ENCODE data around the gene ZBTB22.

DNA sequence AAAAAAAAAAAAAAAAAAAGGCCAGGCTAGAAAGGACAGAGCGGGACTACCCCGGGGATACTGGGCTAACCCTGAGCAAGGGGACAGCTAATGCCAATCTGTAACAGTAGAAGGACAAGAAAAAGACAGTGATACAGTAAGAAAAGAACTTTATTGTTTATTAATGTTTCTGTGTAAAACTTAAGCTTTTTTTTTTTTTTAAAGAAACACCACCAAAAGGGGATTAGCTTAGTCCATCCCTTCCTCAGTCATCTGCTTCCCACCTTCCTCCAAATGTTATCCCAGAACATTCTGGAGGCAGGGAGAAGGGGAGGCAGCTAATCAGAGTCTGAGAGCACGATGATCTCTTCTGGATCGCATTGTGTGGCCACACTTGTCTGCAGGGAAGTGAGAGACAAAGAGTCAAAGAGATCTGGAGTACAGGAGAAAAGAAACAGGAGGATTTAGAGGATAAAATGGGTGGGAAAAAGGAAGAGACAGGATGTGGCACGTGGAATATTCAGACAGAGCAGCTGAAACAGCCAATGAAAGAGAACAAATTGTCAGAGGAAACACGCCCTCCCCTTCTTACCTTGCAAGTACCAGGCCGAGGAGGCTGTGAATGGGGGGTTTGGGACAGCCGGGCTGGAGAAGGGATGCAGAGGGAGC, 1.0 kb upstream of the ZBTB22 start:
- TF ChIP-seq GATA2 (IDR thresholded peaks at IDR 0.05; ENCODE audit: low read depth, low read length) (no peak), GATA3 (IDR thresholded peaks at IDR 0.05; ENCODE audit: low read depth, low read length) (no peak)

All from SH-SY5Y (cell line).